NCI-H2029 (cell line): ENCODE results near the gene PPARA.
"Not testable (repeated sequence)": the region's sequence is repeated elsewhere in the genome, so short reads cannot be mapped to it uniquely, and the experiment has no call there.

Experiments used
- DNase-seq: peaks from one replicate; lab custom pipeline; 2025; lab: John Stamatoyannopoulos, UW

The PPARA gene

DNA sequence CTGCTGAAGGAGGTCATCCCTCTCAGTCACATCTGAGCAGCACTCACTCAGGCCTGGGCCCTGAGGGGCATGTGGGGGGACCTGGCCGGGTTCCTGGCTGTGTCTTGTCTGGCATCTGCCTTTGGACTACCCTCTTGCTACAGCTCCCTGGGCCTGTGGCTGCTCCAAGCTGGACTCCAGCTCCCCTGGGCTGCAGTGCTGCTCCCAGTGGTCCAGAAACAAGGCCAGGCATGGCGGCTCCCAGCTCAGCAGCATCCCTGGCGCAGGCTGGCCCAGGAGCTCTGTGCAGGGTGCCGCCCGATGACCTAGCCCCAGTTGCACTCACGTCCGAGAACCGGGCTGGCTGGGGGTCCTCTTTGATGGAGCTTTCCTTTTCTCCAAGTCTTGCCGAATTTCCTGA lies 94.4 kb downstream of the PPARA start:
- no peak for DNase-seq

DNA sequence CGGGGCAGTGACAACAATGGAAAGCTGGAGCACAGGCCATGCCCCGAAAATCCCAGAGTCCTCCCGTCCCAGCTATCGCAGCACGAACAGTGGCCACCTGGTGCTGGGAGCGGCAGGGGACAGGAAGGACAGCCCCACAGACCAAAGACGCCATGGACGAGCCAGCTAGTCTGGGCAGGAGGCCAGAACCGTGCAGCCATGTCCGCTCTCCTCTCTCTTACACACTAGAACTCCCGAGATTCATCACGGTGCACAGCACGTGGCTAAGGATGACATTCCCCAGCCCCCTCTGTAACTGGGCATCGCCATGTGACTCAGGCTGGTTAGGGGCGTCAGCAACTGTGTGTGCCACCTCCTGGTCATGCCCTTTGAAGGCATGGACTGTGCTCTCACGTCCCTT lies 95.2 kb downstream of the PPARA start:
- peak; percentile 88 for DNase-seq

DNA sequence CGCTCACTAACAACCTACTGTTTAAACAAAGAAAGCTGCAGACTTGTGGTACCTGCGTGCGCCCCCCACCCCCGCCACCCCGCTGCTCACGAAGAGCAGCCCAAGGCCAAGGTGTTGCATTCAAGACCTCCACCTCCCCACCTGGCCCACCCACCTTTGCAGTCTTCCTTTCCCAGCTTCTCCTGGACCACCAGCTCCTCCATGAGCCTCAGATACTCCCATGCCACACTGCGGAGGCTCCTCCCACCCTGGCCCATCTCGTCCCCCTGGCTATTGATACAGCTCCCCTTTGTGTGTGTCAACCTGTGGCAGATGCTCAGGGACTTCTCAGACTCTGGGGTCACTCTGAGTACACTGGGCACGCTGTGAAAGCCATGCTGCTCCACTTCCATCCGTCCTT lies 95.9 kb downstream of the PPARA start:
- no peak for DNase-seq

DNA sequence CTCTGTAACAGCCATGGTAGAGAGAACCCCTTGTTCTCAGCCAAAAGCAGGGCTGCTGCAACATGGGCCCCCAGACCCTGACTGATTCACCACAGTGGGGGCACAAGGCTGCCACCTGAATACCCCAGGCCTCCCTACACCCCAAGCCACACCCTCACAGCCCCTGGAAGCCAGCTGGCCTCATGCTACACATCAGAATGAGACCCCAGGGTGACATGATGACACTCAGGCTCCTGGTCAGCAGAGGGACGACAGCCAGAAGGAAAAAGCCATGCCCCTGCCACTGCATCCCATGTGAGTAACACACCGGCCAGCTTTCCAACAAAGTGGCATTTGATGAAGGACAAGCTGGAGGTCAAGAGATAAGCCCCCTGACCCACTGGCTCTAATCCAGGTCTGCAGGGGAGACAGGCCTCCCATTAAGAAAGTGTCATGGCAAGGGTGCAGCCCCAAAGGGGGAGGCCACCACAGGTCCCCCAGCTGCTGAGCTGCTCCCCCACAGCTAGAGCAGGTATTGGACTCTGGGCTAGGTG lies 97.2 kb downstream of the PPARA start:
- no peak for DNase-seq

DNA sequence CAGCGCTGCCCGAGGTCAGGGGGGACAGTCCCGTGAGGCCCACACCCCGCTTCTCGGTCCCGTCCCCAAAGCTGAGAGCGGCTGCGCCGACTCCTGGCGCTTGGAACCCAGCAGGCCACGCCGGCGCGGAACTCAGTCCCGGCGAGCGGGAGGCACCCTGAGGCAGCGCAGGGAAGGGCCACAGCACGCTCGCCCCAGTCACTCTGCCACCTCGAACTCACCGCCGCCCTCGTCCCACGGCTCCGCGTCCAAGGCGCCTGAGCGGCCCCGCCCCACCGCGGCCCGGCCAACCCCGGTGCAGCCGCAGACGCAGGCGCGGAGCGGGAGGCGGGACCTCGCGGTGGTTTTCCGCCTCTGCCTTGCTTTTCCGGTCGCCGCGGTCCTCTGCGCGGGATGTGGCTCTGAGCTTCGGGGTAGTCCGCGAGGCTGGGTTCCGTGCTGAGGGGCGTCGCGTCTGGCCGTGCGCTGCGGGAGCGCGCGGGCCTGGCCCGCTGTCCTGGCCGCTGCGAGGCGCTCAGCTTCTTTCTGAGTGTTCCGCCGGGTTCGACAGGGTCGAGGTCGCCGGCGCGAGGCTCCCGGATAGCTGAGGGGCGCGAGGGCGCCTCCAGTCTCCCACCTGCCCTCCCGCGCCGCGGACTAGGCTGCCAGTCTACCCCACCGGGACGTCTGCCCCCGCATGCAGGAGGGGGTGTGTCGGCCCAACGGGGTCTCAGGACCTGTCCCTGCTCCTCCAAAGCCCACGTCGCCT lies 99.9 kb downstream of the PPARA start, which contains the start of gene CDPF1:
TSS of gene CDPF1 (minus strand) at position 259 of the 748 bp plus-strand sequence. CDS start 2,009 bp downstream, outside the sequence.
- peak; percentile 83 for DNase-seq

DNA sequence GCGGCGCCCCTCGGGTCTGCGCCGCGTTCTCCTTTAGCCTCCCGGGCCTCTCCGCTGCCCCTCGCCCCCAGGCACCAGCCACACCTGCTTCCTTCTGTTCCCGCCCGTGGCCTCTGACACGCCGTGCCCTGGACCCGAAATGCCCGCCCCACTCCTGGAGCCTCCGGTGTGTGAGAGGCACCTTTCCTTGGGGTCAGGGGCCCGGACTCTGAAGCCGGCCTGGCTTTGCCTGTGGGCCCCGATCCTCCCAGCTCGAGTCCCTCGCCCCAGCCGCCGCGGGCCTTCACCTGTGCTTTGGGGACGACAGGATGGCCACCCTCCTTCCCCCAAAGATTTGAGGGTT lies 100.4 kb downstream of the PPARA start:
- no peak for DNase-seq

DNA sequence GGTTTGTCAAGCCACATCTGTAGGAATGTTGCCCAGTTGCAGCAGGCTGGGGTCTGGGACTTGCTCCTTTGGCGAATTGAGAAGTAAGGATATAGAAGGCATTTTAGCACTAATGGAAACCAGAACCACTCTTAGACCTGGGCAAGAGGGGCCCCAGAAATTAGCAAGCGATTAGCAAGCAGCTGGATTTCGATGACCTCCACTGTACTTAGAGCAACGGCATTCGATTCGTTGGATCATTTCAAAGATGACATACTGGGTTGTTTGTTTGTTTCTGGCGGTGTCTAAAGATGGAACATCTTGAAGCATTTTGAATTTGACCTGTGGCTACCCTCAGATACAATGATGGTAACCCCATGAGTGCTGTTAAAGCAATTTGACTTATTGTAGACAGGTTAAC lies 100.9 kb downstream of the PPARA start:
- DNase-seq, result no peak

DNA sequence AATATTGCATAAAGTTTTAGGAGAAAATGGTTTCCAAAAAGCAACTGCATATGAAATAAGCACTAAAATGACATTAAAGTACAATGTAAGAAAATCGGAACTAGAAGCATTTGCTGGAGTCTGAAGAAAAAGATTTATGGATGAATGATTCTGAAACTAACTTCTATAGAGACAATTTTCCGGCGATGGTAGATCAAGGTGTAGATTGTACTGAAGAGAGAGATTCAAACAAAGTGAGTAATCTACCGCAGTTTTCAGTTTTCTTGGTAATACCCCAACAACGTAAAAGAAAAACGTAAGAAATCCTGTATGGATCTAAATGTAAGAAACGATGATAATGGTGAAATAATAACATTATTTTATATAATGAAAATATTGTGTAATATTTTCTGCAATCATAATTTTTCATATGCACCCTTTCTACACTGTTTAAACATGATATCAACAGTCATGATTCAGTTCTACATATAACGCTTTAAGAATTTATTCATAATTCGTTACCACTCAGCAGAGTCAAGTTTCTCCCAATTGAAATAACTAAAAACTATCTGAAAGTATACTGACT lies 101.6 kb downstream of the PPARA start:
- no peak for DNase-seq

DNA sequence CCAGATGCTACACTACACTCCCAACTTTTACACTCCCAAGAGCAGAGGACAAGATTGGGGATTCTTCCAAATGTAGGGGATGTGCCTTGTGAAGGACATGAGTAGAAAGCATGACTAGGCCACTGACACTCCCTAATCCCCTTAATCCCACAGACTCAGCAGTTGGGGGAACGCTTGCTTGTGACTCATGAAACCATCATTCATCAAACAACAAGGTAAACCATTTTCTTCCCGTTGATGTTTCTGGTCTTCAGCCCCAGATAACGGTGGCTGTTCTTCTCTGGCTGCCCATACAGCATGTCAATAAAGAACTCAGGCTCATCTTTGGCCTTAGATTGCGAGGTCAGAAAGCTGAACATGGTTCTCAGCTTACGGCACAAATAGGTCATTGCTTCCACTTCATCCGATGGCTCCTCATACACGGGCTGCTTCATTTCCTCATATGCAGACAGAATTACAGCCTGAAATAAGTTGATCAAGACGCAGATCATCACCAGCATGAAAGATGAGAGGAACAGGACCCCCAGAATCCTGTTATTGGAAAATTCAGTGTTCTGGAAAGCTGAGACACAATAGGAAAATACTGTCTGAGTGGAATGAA lies 106.1 kb downstream of the PPARA start:
- no peak for DNase-seq

DNA sequence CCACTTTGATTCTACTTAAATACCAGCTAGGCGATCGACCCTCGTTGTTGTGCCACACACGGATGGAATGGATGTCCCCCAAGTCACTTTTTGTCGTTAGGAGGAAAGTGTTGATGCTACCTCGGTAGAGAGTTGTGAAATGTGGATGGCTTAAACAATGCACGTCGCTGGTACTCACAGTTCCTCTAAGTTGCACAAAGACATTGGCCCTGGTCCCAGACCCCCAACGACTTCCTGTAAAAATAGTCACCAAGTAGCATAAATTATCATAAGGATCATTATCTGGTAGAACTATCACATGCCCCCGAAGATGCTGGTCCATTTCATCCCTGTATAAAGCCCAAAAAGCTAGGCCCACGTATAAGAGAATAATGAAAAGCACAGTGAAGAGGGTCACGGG lies 109.0 kb downstream of the PPARA start:
- no peak for DNase-seq

DNA sequence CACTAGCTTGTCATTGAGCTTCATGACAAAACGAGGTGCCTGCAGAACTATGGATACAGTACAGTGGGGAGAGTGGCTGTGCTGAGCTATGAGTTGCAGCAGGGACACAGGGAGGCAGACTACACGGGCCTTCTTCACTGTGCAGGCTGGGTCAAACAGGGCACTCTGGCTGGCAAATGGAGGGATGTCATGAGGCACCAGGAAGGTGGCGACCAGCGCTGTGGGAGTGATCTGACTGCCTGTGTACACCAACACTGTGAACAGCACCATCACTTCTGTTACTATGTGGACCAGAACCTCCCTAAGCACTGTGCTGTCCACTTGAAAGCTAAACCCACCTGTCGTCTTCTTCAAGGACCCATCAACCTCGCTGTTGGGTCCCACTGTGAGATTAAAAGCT lies 109.7 kb downstream of the PPARA start:
- no peak for DNase-seq

DNA sequence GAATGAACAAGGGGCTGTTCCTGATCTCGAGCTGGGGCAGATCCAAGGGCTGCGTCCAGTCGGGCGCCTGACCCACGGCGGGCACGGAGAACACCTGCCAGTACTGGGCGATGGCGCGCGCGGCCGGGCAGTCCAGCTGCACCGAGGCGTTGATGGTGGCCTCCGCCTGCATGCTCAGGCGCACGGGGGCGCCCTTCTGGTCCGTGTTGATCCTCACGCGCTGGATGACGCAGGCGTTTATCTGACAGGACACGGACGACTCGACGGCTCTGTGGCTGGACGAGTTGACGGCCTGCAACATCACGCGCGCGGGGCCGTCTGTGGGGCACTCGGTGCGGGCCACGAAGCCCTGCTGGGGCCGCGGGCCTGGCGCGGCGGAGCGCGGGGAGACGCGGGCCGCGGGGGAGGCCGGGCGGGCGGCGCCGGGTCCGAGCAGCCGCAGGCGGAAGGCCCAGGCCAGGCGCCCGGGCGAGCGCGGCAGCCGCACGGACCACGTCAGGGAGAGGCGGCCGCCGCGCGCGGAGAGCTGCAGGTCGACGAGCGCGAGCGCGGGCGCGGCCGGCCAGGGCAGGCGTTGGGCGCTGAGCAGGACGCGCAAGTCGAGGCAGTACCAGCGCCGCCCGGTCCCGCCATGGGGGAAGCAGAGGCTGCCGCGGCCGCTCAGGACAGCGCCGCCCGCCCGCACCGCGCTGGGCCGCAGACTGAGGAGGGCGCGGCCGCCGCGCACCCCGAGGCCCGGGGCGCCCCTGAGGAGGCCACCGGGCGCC lies 112.3 kb downstream of the PPARA start:
- peak; percentile 48 for DNase-seq

DNA sequence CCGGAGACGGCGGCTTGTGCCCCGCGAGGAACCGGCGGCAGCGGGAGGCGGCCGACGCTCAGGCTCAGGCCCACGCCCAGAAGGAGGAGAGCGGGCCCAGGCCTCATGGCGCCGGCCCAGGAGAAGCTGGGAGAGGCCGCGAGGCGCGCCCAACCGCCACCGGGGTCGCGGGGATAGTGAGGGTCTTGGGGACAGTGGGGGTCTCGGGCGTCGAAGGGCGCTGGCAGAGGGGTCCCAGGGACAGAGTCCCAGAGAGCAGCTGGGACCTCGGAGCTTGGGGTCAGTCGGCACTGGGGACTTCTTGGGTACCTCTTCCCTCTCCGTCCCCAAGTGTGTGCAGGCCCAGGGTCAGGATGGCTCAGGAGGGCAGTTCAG lies 112.9 kb downstream of the PPARA start, which contains the start of gene PKDREJ:
TSS of gene PKDREJ (minus strand) at position 128 of the 375 bp plus-strand sequence. CDS start at position 107, 21 bp downstream.
- no peak for DNase-seq

DNA sequence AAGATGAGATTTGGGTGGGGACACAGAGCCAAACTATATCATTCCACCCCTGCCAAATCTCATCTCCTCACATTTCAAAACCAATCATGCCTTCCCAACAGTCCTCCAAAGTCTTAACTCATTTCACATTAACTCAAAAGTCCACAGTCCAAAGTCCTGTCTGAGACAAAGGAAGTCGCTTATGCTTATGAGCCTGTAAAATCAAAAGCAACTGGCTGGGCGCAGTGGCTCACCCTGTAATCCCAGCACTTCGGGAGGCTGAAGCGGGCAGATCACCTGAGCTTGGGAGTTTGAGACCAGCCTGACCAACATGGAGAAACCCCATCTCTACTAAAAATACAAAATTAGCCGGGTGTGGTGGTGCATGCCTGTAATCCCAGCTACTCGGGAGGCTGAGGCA lies 114.2 kb downstream of the PPARA start:
- not testable (repeated sequence) for DNase-seq

DNA sequence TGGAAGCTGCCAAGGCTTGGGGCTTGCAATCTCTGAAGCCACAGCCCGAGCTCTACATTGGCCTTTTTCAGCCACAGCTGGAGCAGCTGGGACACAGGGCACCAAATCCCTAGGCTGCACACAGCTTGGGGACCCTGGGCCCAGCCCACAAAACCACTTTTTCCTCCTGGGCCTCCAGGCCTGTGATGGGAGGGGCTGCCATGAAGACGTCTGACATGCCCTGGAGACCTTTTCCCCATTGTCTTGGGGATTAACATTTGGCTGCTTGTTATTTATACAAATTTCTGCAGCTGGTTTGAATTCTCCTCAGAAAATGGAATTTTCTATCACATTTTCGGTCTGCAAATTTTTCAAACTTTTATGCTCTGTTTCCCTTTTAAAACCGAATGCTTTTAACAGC lies 115.3 kb downstream of the PPARA start:
- not testable (repeated sequence) for DNase-seq

DNA sequence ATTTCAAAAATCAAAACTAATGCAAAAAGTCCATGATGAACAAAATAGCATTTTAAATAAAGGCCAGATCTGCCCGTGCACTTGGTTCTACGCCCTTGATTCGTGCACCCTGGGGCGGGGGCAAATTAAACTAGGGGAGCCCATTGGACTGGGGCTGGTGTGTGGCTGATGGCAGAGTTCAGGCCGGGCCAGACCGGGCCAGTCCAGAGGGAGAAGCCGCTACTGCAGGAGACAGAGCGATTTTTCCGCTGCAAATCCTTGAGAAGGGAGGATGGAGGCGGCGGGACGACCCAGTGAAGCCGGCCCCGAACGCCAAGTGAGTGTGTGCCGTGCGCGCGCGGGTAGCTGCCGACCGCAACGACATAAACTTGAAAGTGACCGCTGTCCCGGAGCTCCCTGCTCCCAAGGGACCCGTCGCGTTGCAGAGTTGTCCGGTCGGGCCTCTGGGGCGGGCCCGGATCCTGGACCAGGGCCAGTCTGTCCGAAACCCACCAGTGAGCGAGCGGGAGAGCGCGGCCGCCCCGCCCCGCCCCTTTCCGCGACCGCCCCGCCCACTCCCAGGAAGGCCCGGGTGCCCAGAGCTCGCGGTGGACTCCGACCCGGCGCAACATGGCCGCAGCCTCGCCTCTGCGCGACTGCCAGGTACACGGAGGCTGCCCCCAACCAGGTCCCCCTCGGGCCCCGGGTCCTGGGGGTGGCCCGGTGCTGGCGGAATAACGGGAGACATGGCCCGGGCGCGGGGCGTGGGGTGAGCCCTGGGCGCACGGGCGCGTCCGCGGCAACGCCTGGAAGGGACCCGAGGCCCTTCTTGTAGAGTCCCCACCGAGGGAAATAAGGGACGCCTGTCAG lies 117.3 kb downstream of the PPARA start, which contains the start of gene TTC38:
TSS of gene TTC38 (plus strand) at position 578 of the 849 bp plus-strand sequence. CDS start at position 610, 32 bp downstream.
- peak; percentile 20 for DNase-seq

DNA sequence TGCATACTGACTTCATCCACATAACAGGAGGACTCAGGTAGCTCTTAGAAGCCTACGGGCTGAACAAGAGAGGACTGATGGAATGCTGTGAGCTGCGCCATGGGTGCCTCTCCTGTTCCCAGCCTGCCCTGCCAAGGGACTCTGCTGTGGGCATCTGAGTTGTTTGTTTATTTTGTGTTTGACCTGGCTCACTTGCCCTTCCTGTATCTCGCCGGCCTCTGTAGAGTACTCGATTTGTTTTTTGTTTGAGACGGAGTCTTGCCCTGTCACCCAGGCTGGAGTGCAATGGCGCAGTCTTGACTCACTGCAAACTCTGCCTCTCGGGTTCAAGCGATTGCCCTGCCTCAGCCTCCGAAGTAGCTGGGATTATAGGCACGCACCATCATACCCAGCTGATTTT lies 119.2 kb downstream of the PPARA start:
- DNase-seq, result no peak

DNA sequence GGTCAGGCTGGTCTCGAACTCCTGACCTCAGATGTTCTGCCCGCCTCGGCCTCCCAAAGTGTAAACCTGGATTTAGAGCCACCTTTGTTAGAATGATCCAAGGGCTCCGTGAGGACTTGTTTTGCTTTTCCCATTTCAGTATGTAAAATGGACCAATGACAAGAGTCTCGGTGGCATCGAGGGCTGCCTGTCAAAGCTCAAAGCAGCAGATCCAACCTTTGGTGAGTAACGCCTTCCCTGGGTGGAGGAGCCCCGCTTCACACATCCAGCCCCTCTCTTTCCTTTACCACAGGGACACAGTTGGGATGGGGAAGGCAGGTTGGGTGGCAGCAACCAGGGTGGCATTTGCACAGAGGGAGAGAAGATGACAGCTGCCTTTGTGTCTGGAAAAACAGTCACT lies 121.9 kb downstream of the PPARA start:
- DNase-seq, result no peak

DNA sequence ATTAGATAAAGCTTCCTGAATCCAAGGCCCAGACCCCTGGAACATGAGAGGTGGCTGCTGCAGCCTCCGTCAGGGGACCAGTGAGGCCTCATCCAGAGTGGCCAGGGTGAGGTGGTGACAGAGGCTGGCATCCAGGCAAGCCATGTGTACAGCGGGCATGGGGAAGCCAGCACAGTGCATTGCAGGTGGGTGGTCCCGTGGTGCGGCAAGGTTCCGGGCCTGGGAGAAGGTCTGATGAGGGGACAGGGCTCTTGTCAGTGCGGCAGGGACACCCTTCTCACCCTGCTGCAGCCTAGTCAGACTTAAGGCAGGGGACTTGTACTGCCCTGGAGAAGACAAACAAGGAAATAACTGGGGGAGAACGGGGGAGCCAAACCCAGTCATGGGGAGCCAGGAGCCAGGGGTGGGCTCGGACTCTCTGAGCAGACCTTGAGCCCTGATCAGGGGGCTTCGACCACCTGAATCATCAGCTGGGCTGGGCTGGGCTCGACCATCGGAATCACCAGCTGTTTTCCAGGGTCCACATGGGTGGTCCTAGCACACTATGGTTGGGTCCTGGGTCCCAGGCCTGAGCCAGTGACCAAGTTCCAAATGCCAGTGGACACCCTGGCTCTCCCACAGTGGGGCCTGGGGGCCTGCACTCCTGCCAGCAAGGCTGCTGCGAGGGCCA lies 122.6 kb downstream of the PPARA start:
- DNase-seq, result no peak

DNA sequence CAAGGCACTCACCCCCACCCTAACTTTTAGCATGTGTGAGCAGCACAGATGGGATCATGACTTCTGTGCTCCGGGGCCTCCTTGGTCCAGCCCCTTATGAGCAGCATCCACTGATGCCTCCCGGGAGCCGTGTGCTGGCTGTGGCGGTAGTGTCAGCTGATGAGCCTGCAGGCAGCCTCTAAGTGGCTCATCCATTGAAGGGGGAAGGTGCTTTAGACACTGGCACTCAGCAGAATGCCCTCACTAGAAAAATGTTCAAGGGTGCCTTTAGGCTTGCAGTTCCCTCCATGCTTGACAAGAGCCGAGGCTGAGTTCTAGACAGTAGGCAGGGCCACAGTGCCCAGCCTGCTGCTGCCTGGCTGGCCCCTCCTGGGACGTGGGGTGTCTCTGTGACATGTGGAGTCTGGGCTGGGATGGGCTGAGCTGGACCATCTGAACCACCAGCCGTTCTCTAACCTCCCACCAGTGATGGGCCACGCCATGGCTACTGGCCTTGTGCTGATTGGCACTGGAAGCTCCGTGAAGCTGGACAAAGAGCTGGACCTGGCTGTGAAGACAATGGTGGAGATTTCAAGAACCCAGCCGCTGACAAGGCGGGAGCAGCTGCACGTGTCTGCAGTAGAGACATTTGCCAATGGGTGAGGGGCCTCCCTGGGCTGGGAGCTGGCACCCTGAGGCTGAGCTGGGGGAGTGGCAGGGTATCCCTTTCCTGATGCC lies 123.3 kb downstream of the PPARA start:
- no peak for DNase-seq
